ENCODE results near the gene MCF2. TPM values are rescaled to one million over a fixed set of nuclear protein-coding genes. Genes with fewer than 3 reads are reported as not detected.
"Not testable (repeated sequence)": the region's sequence is repeated elsewhere in the genome, so short reads cannot be mapped to it uniquely, and the experiment has no call there.

The MCF2 gene
- total RNA-seq, 4 donors from 2014 or later = 0.23 TPM; not detected in 3

- TF ChIP-seq POLR2A (IDR thresholded peaks at IDR 0.05) (no peak), EP300 (IDR thresholded peaks at IDR 0.05) (no peak), POLR2AphosphoS5 (IDR thresholded peaks at IDR 0.05) (no peak), CTCF (IDR thresholded peaks at IDR 0.05) (no peak)
- WGBS = 87% methylated on average over 3 of the region's 3 CpGs
- no peaks in the 10 kb centered on the region for H3K27me3 ChIP-seq
Measured at GRCh38 chrX:139702658-139703057, 5.3 kb downstream of the MCF2 start.

GRCh38 chrX:139692908-139693307 is 15.1 kb downstream of the MCF2 start:
- peak overlapping the region; percentile 42 for H3K4me3 ChIP-seq
- WGBS = 71% methylated on average over 8 of the region's 8 CpGs
- no peak for TF ChIP-seq POLR2A (IDR thresholded peaks at IDR 0.05)
- no peak for TF ChIP-seq EP300 (IDR thresholded peaks at IDR 0.05)
- no peak for TF ChIP-seq CTCF (IDR thresholded peaks at IDR 0.05)

More at GRCh38 chrX:139702658-139703057, 5.3 kb downstream of the MCF2 start:
- Histone ChIP-seq H3K36me3 (no peaks in the 10 kb centered on the region), H3K27ac (no peak overlapping the region), H3K4me1 (no peaks in the 10 kb centered on the region), H3K4me3 (no peak overlapping the region), H3K9me3 (no peaks in the 10 kb centered on the region)
- no peak for DNase-seq (ENCODE audit: low spot score in 2 of 2)

GRCh38 chrX:139692506-139692849 is 15.5 kb downstream of the MCF2 start:
- WGBS = 77% methylated on average over 6 of the region's 11 CpGs
- Histone ChIP-seq H3K4me3 (peak overlapping the region; percentile 42), H3K9me3 (no peaks in the 10 kb centered on the region), H3K4me1 (peaks cover 13% of the 10 kb centered on the region), H3K36me3 (no peaks in the 10 kb centered on the region), H3K27me3 (peaks cover 6% of the 10 kb centered on the region), H3K27ac (no peak overlapping the region)
- no peak for TF ChIP-seq CTCF (IDR thresholded peaks at IDR 0.05)
- no peak for TF ChIP-seq POLR2A (IDR thresholded peaks at IDR 0.05)
- no peak for TF ChIP-seq POLR2AphosphoS5 (IDR thresholded peaks at IDR 0.05)
- TF ChIP-seq EP300 (IDR thresholded peaks at IDR 0.05) = no peak
- DNase-seq (ENCODE audit: low spot score in 2 of 2) = no peak

More at GRCh38 chrX:139692908-139693307, 15.1 kb downstream of the MCF2 start:
- no peak for DNase-seq (ENCODE audit: low spot score in 2 of 2)
- H3K27me3 ChIP-seq = peaks cover 6% of the 10 kb centered on the region
- no peaks in the 10 kb centered on the region for H3K9me3 ChIP-seq
- peaks cover 13% of the 10 kb centered on the region for H3K4me1 ChIP-seq
- no peak overlapping the region for H3K27ac ChIP-seq
- no peaks in the 10 kb centered on the region for H3K36me3 ChIP-seq

- Histone ChIP-seq H3K27me3 (peaks cover 6% of the 10 kb centered on the region), H3K4me1 (peaks cover 13% of the 10 kb centered on the region), H3K36me3 (no peaks in the 10 kb centered on the region), H3K4me3 (peak overlapping the region; percentile 42), H3K27ac (no peak overlapping the region), H3K9me3 (no peaks in the 10 kb centered on the region)
- no peak for DNase-seq (ENCODE audit: low spot score in 2 of 2)
- no peak for TF ChIP-seq EP300 (IDR thresholded peaks at IDR 0.05)
- 56% methylated on average over 24 of the region's 52 CpGs for WGBS
Measured at GRCh38 chrX:139691843-139692505, 16.0 kb downstream of the MCF2 start.

GRCh38 chrX:139691493-139691842 is 16.5 kb downstream of the MCF2 start:
- no peak overlapping the region for H3K27ac ChIP-seq
- peaks cover 6% of the 10 kb centered on the region for H3K27me3 ChIP-seq

GRCh38 chrX:139685175-139685574 is 22.8 kb downstream of the MCF2 start:
- H3K27ac ChIP-seq; H3K4me1 ChIP-seq; H3K4me3 ChIP-seq; H3K36me3 ChIP-seq; H3K27me3 ChIP-seq; H3K9me3 ChIP-seq; DNase-seq (ENCODE audit: low spot score in 2 of 2): not testable (repeated sequence)
- 89% methylated on average over 7 of the region's 7 CpGs for WGBS

More at GRCh38 chrX:139691493-139691842, 16.5 kb downstream of the MCF2 start:
- Histone ChIP-seq H3K9me3 (no peaks in the 10 kb centered on the region), H3K4me1 (peaks cover 13% of the 10 kb centered on the region), H3K4me3 (peak overlapping the region; percentile 42), H3K36me3 (no peaks in the 10 kb centered on the region)
- 37% methylated on average over 19 of the region's 23 CpGs for WGBS
- no peak for TF ChIP-seq CTCF (IDR thresholded peaks at IDR 0.05)
- no peak for TF ChIP-seq EP300 (IDR thresholded peaks at IDR 0.05)
- TF ChIP-seq POLR2A (IDR thresholded peaks at IDR 0.05) = no peak
- TF ChIP-seq POLR2AphosphoS5 (IDR thresholded peaks at IDR 0.05) = no peak
- no peak for DNase-seq (ENCODE audit: low spot score in 2 of 2)
